Tibial artery (tissue), 4 donors: ENCODE data around the gene DNAJC30.

Source experiments
- DNase-seq, 2 donors: peaks; one replicate each; pipeline ENCODE4 v3.0.0-alpha.2; 2019
- H3K27ac ChIP-seq, 2 donors: fragments of 200-600 bp; sonication (generic) in 1 of 2; 1 replicate in 1 of 2; 2 replicates in 1 of 2; pipeline ENCODE4 v1.5.1; 2018 to 2019; ENCODE audit warnings: mild to moderate bottlenecking in 1 of 2
- H3K27me3 ChIP-seq, 2 donors: fragments of 200-600 bp; sonication (generic) in 1 of 2; one replicate each; pipeline versions ENCODE4 v1.5.1 to v1.6.0; 2016 to 2019
- H3K36me3 ChIP-seq, 3 donors: fragments of 200-600 bp; sonication (generic) in 2 of 3; one replicate each; pipeline ENCODE4 v1.5.1; 2016 to 2019; ENCODE audit warnings: mild to moderate bottlenecking in 2 of 3
- H3K4me1 ChIP-seq, 4 donors: fragments of 200-600 bp; sonication (generic) in 2 of 4; 1 replicate in 3 of 4; 2 replicates in 1 of 4; pipeline ENCODE4 v1.5.1; 2016 to 2019
- H3K4me3 ChIP-seq, 2 donors: fragments of 200-600 bp; sonication (generic) in 1 of 2; 1 replicate in 1 of 2; 2 replicates in 1 of 2; pipeline ENCODE4 v1.5.1; 2018 to 2019; ENCODE audit warnings: mild to moderate bottlenecking in 2 of 2
- H3K9me3 ChIP-seq, 3 donors: fragments of 200-600 bp; sonication (generic) in 1 of 3; one replicate each; pipeline ENCODE4 v1.5.1; 2016 to 2019
- CTCF ChIP-seq, 2 experiments: fragments of 200-600 bp in 1 of 2; fragments of 450-650 bp in 1 of 2; IDR thresholded peaks; one replicate each; pipeline ENCODE4 v1.5.1; 2017 to 2019; ENCODE audit warnings: antibody characterized with exemption in 2 of 2, mild to moderate bottlenecking in 1 of 2, moderate library complexity in 1 of 2
- intact Hi-C: fragments of 100-400 bp; cut with DNase I; formaldehyde crosslinking; loops from one replicate; pipeline ENCODE4 v1.15.0; 2023; ENCODE audit warnings: low total_unique reads

The DNAJC30 gene

GRCh38 chr7:73699370-73700068 lies 16.3 kb upstream of the DNAJC30 start:
- DNase-seq, result no peak
- H3K4me3 ChIP-seq, result no peak overlapping the region
- H3K27me3 ChIP-seq, result no peaks in the 10 kb centered on the region
- H3K4me1 ChIP-seq, result peaks cover 0 to 10% (median 8%) of the 10 kb centered on the region in 4 donors
- no peak overlapping the region for H3K27ac ChIP-seq
- no peak for TF ChIP-seq CTCF (IDR thresholded peaks at IDR 0.05)
- no peaks in the 10 kb centered on the region for H3K9me3 ChIP-seq
- intact Hi-C loops, result no loop called here
- peaks cover 29 to 88% (median 62%) of the 10 kb centered on the region in 3 donors for H3K36me3 ChIP-seq

GRCh38 chr7:73698410-73698809 lies 15.2 kb upstream of the DNAJC30 start:
- Histone ChIP-seq H3K4me3 (no peak overlapping the region), H3K4me1 (no peaks in the 10 kb centered on the region), H3K27me3 (no peaks in the 10 kb centered on the region), H3K9me3 (no peaks in the 10 kb centered on the region), H3K36me3 (peaks cover 40 to 96% (median 74%) of the 10 kb centered on the region in 3 donors), H3K27ac (no peak overlapping the region)
- no peak for DNase-seq
- no peak for TF ChIP-seq CTCF (IDR thresholded peaks at IDR 0.05)
- intact Hi-C loops, result no loop called here

GRCh38 chr7:73696372-73696771 lies 13.1 kb upstream of the DNAJC30 start:
- Histone ChIP-seq H3K9me3 (no peaks in the 10 kb centered on the region), H3K4me3 (no peak overlapping the region), H3K27ac (no peak overlapping the region), H3K4me1 (no peaks in the 10 kb centered on the region), H3K27me3 (no peaks in the 10 kb centered on the region), H3K36me3 (peaks cover 60 to 98% (median 85%) of the 10 kb centered on the region in 3 donors)
- no peak for DNase-seq
- intact Hi-C loops, result no loop called here
- no peak for TF ChIP-seq CTCF (IDR thresholded peaks at IDR 0.05)

GRCh38 chr7:73690646-73691045 lies 7.4 kb upstream of the DNAJC30 start:
- Histone ChIP-seq H3K4me1 (no peaks in the 10 kb centered on the region), H3K36me3 (peaks cover 72 to 93% (median 72%) of the 10 kb centered on the region in 3 donors), H3K4me3 (no peak overlapping the region), H3K9me3 (no peaks in the 10 kb centered on the region), H3K27me3 (no peaks in the 10 kb centered on the region), H3K27ac (no peak overlapping the region)
- intact Hi-C loops, result no loop called here
- no peak for DNase-seq
- TF ChIP-seq CTCF (IDR thresholded peaks at IDR 0.05), result no peak

GRCh38 chr7:73688288-73688687 lies 5.0 kb upstream of the DNAJC30 start:
- no peak for DNase-seq
- H3K9me3 ChIP-seq, result no peaks in the 10 kb centered on the region
- no peaks in the 10 kb centered on the region for H3K27me3 ChIP-seq
- H3K4me3 ChIP-seq, result no peak overlapping the region
- H3K27ac ChIP-seq, result no peak overlapping the region
- peaks cover 48 to 70% (median 49%) of the 10 kb centered on the region in 3 donors for H3K36me3 ChIP-seq
- intact Hi-C loops, result no loop called here
- H3K4me1 ChIP-seq, result peaks cover 0 to 14% (median 6%) of the 10 kb centered on the region in 4 donors
- no peak for TF ChIP-seq CTCF (IDR thresholded peaks at IDR 0.05)
